ENCODE measurements around the gene HES5. TPM values are rescaled to one million over a fixed set of nuclear protein-coding genes. Genes with fewer than 3 reads are reported as not detected.
A peak's percentile ranks its signal among the peaks of the same experiment; 100 is the strongest.
"Not testable (repeated sequence)": the region's sequence is repeated elsewhere in the genome, so short reads cannot be mapped to it uniquely, and the experiment has no call there.

Gene HES5
- polyA plus RNA-seq, 5 donors: 0.27 to 0.93 (median 0.43) TPM

- DNase-seq: no peak
Measured at GRCh38 chr1:2561446-2561845, 31.4 kb upstream of the HES5 start.

- no peak for DNase-seq
Measured at GRCh38 chr1:2560299-2561073, 30.4 kb upstream of the HES5 start.

- no peak for DNase-seq
Measured at GRCh38 chr1:2559509-2560298, 29.6 kb upstream of the HES5 start.

- no peak for DNase-seq
Measured at GRCh38 chr1:2558861-2559260, 28.8 kb upstream of the HES5 start.

GRCh38 chr1:2558420-2558819, 28.4 kb upstream of the HES5 start:
- no peak for DNase-seq

- no peak for DNase-seq
Measured at GRCh38 chr1:2557482-2558400, 27.7 kb upstream of the HES5 start.

- DNase-seq: no peak
Measured at GRCh38 chr1:2556678-2557481, 26.8 kb upstream of the HES5 start.

GRCh38 chr1:2556277-2556677, 26.2 kb upstream of the HES5 start, which contains the start of gene TNFRSF14:
Gene TNFRSF14, plus strand, starts transcription at chr1:2556371. Its CDS starts 294 bp downstream, at chr1:2556665.
- peak in 1 of 2 donors; percentile 53 for DNase-seq

GRCh38 chr1:2555634-2556276, 25.7 kb upstream of the HES5 start:
- DNase-seq: no peak

GRCh38 chr1:2554621-2555387, 24.7 kb upstream of the HES5 start:
- no peak for DNase-seq

GRCh38 chr1:2553871-2554620, 24.0 kb upstream of the HES5 start:
- no peak for DNase-seq

- not testable (repeated sequence) for DNase-seq
Measured at GRCh38 chr1:2553076-2553475, 23.0 kb upstream of the HES5 start.

- DNase-seq: no peak
Measured at GRCh38 chr1:2552189-2552588, 22.1 kb upstream of the HES5 start.

- DNase-seq: not testable (repeated sequence)
Measured at GRCh38 chr1:2551544-2551943, 21.5 kb upstream of the HES5 start.

- not testable (repeated sequence) for DNase-seq
Measured at GRCh38 chr1:2550309-2550861, 20.3 kb upstream of the HES5 start.

- not testable (repeated sequence) for DNase-seq
Measured at GRCh38 chr1:2549367-2550029, 19.4 kb upstream of the HES5 start.

GRCh38 chr1:2548068-2548589, 18.1 kb upstream of the HES5 start:
- peak; percentile 71 to 76 for DNase-seq

Data from right lung (tissue), 5 donors.